ENCODE data around the gene NVL. TPM values are rescaled to one million over a fixed set of nuclear protein-coding genes. Genes with fewer than 3 reads are reported as not detected.
"Not testable (repeated sequence)": the region's sequence is repeated elsewhere in the genome, so short reads cannot be mapped to it uniquely, and the experiment has no call there.

NVL gene
- total RNA-seq, 1 donor from 2014 or later: 44.7 TPM

DNA sequence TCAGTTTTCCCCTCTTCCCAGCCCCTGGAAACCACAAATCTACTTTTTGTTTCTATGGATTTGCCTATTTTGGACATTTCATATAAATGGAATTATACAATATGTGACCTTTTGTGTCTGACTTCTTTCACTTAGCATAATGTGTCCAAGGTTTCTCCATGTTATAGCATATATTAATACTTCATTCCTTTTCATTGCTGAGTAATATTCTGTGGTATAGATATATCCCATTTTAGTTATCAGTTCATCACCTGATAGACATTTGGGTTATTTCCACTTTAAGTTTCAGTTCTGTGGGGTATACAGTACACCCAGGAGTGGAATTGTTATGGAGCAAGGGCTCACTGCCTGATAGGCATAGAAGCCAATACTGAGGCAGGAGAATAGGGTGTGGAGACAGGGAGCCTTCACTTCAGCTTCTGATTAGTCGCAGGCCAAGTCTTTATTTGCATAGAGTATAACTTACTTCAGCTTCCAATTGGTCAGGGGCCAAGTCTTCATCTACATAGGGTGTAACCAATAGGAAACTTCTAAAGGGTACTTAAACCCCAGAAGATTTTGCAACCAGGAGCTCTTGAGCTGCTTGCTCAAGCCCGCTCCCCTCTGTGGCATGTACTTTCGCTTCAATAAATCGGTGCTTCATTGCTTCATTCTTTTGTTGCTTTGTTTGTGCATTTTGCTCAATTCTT lies 8.3 kb upstream of the NVL start:
- intact Hi-C loops (cut with micrococcal nuclease): loop anchor here (10.0 kb wide), 1 partner anchor 287 kb away; no protein-coding TSS in a partner anchor

DNA sequence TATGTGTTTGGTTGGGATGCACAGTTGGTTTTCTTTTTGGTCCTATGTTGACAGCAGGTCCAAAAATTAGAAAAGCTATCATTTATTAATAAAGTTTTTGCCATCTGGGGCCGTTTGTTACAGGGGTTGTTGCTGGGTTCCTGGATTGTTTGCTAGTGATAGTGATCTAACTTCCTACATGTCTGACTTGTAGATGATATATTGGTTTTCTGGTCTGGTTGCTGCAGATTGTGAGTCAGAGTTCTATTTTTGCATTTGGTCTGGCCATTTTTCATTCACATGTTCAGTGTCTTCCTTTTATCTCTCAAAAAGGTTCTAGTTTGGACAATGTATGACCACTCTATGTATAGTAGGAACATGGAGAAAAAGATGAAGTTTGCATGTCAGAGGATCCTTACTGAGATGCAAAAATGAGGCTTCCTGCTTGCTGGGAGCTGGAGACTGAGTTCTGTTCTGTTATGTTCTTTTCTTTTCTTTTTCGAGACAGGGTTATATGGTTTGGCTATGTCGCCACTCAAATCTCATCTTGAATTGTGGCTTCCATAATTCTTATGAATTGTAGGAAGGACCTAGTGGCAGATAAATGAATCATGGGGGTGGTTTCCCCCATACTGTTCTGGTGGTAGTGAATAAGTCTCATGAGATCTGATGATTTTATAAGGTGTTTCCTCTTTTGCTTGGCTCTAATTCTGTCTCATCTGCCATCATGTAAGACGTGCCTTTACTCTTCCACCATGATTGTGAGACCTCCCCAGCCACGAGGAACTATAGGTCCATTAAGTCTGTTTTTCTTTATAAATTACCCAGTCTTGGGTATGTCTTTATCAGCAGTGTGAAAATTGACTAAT lies 4.2 kb upstream of the NVL start:
- intact Hi-C loops (cut with micrococcal nuclease): loop anchor here (1.0 to 10.0 kb wide), 8 partner anchors 7 to 622 kb away; partner anchors contain the start of gene CAPN2

DNA sequence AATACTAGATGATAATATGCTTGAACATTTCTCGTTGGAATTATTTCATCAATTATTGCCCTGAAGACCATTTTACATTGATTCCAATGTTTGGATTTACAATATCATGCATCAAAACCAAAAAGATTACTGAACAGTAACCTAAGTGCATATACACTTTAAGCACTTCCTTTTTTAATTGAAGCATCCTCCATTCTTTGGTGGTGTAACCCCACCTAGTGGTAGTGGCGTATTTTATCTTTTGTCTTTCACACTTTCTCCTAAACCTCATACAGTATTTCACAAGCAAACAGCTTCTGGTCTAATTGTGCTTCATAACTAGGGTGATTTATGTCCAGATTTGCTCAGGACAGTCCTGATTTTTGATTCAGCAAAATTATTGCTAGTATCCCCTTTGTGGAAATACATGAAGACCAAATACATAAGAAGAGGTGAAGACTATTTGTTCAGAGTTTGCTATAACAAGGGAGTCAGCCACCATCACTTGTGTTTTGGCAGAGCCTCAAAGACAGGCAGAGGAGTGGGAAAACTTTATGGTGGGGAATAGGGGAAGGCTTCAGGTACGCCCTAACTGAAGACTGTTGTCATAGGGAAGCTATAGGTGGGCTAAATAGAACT lies 3.4 kb upstream of the NVL start:
- intact Hi-C loops (cut with micrococcal nuclease): loop anchor here (1.0 to 10.0 kb wide), 8 partner anchors 8 to 621 kb away; partner anchors contain the start of gene CAPN2

DNA sequence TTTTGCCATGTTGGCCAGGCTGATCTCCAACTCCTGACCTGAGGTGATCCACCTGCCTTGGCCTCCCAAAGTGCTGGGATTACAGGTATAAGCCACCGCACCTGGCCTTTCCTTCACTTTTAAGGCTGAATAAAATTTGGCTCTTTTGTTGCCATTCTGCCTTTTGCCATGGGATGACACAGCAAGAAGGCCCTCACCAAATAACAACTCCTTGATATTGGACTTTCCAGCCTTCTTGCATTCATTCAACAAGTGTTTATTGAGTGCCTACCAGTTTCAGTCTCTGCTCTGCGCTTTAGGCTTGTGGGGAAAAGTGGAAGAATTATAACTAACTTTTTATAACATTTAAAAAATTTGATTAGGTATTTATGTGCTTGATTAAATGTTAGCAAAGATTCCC lies 1.9 kb upstream of the NVL start:
- intact Hi-C loops (cut with micrococcal nuclease): loop anchor here (2.0 to 10.0 kb wide), 10 partner anchors 49 to 620 kb away; partner anchors contain the start of genes CAPN2, DEGS1 and WDR26

DNA sequence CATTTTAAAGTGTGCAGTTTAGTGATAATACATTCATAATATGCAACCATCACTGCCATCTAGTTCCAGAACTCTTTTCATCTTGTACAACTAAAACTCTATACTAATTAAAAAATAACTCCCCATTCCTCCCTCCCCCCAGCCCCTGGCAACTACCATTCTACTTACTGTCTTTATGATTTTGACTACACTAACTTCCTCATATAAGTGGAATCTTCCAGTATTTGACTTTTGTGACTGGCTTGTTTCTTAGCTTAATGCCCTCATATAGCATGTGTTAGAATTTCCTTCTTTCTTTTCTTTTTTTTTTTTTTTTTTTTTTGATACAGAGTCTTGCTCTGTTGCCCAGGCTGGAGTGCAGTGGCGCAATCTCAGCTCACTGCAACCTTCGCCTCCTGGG lies 1.4 kb upstream of the NVL start:
- intact Hi-C loops (cut with micrococcal nuclease): loop anchor here (2.0 to 10.0 kb wide), 7 partner anchors 103 to 619 kb away; partner anchors contain the start of genes CAPN2, DEGS1 and WDR26

DNA sequence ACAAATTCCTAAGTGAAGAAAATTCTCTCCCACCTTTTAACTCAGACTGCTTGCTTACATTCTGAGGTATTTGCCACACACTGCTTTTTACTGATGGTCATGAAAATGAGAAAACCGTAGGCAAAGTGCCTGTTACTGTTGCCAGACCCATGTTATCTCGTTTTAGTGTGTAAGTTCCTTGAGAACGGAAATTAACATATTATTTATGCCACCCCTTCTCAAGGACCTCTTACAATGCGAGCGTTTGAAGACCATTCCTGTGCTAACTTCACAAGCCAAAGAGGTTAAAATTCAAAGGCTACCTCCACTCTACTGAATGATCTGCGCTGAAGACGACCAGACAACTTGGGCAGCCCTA lies 509 bp downstream of the NVL start:
- intact Hi-C loops (cut with micrococcal nuclease): loop anchor here (1.0 kb wide), 2 partner anchors 27 to 214 kb away; partner anchors contain the start of gene CNIH4

DNA sequence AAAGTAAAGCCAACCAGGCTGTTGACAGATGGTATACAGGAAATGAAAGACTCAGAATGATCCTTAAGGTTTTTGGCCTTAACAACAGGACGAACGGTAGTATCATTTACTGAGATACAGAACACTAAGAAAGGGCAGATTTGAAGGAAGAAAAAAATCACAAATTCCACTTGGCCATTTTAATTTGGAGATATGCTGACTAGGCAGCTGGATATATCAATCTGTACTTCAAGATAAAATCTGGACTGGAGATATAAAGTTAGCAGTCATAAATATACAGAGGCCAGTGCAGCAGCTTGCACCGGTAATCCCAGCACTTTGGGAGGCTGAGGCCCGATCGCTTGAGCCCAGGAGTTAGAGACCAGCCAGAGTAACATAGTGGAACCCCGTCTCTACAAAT lies 1.3 kb downstream of the NVL start:
- intact Hi-C loops (cut with micrococcal nuclease): loop anchor here (1.0 kb wide), 2 partner anchors 28 to 213 kb away; partner anchors contain the start of gene CNIH4

DNA sequence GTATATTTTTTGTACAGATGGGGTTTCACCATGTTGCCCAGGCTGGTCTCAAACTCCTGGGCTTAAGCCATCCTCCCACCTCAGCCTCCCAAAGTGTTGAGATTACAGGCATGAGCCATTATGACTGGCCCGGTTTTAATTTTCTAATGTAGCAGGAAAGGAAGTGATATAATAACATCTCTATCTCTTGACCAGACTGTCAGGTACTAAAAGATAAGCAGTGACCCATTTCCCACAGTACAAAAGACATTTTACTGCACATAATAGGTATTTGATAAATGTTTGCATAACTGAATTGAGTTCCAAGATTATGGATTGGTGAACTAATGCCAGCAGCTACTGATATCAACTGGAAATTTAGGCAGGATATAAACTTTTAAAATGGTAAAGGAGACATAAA lies 4.0 kb downstream of the NVL start:
- intact Hi-C loops (cut with micrococcal nuclease): no loop called here

DNA sequence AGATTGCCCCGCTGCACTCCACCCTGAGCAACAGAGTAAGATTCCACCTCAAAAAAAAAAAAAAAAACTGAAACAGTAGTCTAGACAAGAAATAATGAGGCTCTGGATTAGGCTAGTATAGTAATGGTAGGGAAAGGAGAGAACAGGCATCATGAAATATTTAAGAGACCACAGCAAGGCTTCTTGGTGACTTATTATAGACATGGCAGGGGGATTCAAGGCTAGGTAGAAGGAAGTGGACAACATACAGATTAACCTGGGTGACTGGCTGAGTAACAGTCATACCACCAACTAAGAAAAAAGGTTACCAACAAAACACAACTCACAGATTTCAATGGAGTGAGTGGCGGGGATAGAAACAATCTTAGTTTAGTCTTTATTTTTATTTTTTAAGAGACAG lies 8.3 kb downstream of the NVL start:
- intact Hi-C loops (cut with micrococcal nuclease): no loop called here

DNA sequence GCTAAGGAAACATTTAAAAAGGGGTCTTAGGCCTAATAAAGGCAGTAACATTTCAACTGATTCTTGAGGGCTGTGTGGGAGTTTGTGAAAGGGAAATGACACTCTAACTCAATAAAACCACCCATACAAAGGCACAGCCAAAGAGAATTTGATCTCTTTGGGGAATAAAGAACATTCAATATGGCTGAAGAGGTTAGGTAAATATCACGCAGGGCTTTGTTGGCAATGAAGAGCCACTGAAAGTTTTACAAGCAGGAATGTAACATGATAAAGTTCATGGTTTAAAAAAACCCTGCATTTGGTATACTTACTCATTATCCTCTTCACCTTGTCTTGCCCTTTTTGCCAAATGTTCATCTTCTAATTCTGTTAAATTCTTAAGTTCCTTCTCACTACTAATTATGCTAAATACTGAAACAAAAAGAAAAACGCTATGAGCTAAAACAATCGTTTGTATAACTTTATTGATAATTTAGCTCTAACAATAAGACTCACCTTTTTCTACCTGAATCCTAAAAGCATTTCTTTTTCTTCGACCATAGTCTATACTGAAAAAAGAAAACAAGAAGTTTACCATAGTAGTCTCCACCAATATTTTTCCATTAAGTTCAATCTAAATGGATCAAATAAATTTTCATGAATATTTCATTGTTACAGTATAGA lies 12.5 kb downstream of the NVL start:
- intact Hi-C loops (cut with micrococcal nuclease): no loop called here

DNA sequence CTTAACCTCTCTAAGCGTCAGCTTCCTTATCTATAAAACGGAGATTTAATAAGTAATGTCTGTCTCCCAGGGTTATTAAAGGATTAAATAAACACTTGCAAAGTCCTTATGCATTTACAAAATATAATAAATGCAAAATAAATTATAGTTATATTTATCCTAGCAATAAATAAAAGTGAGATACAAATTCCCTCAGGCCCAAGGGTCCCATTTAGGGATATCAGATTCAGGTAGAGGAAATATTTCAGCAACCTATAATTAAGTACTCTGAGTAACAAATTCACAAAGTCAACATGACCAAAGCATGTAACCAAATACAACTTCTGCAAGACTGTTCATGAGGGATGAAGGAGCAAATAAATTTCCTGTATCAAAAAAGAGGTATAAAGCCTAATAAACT lies 17.9 kb downstream of the NVL start:
- intact Hi-C loops (cut with micrococcal nuclease): no loop called here

DNA sequence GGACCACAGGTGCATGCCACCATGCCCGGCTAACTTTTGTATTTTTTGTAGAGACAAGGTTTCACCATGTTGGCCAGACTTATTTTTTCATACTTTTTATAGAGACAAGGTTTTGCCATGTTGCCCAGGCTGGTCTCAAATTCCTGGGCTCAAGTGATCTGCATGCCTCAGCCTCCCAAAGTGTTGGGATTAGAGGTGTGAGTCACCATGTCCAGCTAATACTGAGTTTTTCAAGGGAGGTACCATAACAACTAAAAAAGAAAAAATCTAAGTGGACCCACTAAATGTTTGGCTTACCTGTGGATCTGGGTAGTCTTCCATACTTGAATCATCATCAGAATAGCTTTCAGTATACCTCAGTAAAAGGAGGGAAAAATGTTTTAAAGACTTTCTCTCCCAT lies 18.5 kb downstream of the NVL start:
- intact Hi-C loops (cut with micrococcal nuclease): not testable (repeated sequence)

DNA sequence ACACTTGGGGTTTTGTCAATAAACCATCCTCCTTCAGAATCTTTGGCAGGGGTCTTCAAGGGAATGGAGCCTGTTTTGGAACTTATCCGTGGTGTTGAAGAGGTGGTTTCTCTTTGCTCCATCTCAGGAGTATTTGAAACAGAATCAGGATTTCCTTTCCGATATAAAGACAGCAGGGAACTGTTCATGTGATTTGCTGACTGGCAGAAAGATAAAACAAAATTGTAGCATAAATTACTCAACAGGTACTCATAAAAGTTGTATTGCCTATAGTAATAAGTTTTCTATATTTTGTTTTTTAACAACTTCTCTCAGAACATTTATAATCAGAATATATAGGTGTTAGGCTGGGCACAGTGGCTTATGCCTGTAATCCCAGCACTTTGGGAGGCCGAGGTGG lies 21.9 kb downstream of the NVL start:
- intact Hi-C loops (cut with micrococcal nuclease): no loop called here

DNA sequence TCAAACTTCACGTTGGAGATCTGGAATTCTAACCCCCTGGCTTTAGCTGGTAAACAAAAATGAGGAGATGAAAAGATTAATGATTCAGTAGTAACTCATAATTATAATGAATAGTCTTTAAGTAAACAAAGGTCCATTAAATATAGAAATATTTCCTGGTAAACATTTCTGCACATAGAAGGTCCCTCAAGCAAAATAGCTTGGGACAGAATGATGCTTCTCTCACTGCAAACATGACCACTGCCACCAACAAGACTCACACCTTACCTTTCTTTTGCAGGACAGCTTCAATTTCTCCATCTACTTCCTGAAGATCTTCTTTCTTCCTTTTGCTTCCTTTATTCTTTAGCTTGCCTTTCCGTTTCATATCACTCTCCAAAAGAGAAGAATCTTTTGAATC lies 25.2 kb downstream of the NVL start:
- intact Hi-C loops (cut with micrococcal nuclease): no loop called here

DNA sequence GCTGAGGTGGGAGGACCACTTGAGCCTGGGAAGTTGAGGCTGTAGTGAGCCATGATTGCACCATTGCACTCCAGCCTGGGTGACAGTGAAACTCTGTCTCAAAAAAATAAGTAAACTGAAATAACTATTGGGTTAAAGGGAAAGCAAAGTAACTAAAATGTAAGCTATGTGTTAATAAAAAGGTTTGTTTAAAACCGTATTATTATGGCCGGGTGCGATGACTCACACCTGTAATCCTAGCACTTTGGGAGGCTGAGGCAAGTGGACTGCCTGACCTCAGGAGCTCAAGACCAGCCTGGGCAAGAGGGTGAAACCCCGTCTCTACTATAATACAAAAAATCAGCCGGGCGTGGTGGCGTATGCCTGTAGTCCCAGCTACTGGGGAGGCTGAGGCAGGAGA lies 27.0 kb downstream of the NVL start:
- intact Hi-C loops (cut with micrococcal nuclease): no loop called here

DNA sequence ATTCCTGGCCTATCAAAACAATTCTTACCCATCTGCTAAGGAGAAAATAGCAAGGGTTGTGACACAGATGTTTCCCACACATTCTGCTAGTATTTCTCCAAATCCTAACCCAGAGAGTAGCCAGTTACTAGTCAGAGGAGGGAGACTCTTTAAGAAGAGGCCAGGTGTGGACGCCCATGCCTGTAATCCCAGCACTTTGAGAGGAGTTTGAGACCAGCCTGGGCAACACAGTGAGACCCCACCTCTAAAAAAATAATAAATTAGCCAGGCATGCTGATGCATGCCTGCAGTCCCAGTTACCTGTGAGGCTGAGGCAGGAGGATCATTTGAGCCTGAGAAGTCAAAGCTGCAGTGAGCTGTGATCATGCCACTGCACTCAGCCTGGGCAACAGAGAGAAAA lies 28.6 kb downstream of the NVL start:
- intact Hi-C loops (cut with micrococcal nuclease): no loop called here

DNA sequence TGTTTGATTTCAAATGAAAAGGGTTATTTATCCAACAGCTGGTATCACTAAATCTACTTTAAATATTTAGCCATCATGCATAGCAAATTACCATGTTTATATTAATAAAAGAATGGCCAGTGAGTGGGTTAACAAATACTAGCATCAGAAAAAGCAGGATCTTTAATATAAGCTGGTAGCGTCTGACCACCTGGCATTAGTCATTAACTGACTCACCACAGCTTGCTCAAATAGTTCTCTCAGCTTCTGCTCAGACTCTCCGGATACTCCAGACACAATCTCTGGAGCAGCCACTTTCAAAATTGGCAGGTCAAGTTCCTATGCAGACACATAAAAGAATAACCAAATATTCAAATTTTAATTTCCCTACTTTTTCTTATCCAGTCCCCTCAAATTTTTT lies 29.6 kb downstream of the NVL start:
- intact Hi-C loops (cut with micrococcal nuclease): no loop called here

DNA sequence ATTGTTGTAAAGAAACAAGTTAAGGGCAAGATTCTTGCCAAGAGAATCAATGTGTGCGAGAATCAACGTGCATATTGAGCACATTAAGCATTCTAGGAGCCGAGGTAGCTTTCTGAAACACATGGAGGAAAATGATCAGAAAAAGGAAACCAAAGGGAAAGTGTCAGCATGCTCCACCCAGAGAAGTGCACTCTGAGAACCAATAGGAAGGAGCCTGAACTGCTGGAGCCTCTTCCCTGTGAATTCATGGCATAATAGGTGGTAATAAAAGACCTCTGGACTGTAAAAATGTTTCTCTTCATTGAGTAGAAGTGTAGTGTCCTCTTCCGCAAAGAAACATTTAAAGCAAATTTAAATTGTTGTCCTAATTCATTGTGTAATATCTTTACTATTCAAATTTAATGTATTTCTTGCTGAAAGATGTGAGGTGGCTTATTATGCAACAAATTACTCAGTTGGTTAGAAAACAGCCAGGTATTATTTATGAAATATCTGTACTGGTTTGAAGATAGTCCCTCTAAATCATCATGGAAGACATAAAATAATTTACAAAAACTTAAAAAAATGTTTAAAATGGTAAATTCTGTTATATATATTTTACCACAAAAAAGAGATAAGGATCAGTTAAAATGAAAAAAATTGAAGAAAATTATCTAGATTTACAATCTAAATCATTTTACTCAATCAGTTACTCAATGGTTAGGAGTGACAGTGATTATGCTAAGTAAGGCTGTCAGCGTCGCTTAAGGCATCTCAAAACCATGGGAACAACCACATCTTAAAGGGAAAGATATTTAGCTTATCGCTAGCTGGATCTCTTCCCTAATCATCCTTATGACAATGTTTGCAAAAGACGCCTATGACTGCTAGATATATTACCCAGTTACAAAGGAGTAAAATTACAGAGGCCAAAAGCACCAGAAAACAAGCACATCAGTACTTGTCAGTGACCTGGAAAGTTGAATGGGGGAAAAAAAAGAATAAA lies 31.3 kb downstream of the NVL start:
- intact Hi-C loops (cut with micrococcal nuclease): no loop called here

DNA sequence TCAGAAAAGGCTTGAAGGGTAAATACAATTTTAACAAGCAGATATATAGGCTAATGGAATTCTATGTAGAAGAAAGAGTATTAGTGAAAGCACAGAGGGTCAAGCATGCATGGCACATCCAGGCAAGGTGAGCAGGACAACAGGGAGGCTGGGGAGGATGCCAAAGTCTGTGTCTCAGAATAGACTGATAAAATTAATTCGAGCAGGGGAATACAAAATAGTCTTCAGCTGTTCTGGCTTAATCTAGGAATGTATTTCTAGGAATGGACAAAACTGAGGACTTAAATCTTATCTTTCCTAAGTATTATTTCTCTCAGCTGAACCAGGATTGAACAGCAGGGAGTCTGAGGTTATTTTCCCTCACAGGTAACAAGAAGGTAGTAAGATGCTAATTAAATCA lies 35.2 kb downstream of the NVL start:
- intact Hi-C loops (cut with micrococcal nuclease): no loop called here

DNA sequence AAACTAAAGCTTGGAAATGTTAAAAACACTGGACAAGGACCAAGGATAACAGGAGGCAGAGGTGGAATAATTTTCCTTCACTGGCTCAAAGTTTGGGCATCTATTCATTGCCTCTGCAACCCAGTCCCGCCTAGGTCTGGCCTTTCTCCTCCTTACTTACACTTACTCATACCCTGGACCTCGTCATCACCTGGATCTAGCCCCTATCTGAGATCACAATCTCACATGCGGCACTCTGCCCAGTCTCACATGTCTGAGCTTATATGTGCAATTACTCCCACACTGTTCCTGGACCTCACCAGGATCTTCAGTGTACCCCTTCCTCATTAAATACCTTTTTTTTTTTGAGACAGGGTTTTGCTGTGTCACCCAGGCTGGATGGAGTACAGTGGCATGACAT lies 37.6 kb downstream of the NVL start:
- intact Hi-C loops (cut with micrococcal nuclease): no loop called here

Measured in T-helper 2 cell treated with Interferon-gamma antibody and Interleukin-4, amounts not matched to agents 100 ng/mL and 5 ng/mL, for 36 hours (primary cell).